ENCODE measurements around the gene BCL2.

BCL2 gene

DNA sequence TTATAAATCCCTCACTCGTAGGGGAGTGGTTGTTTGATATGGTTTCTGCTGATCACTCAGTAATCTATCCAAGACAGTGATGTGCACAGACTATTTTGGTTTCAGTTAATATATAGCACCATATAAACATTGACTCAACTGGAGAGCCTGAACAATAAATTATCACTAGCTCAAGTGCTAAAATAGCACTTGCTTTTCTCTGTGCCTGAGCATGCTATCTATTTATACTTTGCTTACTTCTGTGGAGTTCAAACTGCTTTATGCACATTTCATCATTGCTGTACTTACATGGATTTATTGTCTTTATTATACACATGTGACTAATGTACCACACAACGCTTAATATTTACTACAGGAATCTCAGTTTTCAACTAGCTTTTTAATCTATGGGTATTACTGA, 133.6 kb downstream of the BCL2 start:
- Histone ChIP-seq H3K36me3 (replicated peaks; ENCODE audit: low read depth, low read length) (peaks cover 33% of the 10 kb centered on the region), H3K4me3 (ENCODE audit: low read length) (no peak overlapping the region), H3K27me3 (ENCODE audit: low read depth, low read length) (no peaks in the 10 kb centered on the region), H3K4me2 (ENCODE audit: low read length) (no peak overlapping the region), H3K79me2 (ENCODE audit: low read length) (peaks cover 96% of the 10 kb centered on the region), H3K27ac (ENCODE audit: low read length) (no peak overlapping the region), H3K9me3 (ENCODE audit: insufficient read depth, low read length) (no peaks in the 10 kb centered on the region), H3K4me1 (ENCODE audit: low read length) (peaks cover 66% of the 10 kb centered on the region), H3K9ac (ENCODE audit: low read length) (no peak overlapping the region), H2AFZ (ENCODE audit: low read depth, low read length) (no peak overlapping the region), H4K20me1 (ENCODE audit: insufficient read depth, low read length) (peaks cover 92% of the 10 kb centered on the region)
- no peak for TF ChIP-seq EZH2phosphoT487 (IDR thresholded peaks at IDR 0.05; ENCODE audit: low read depth)
- no peak for TF ChIP-seq CTCF (IDR thresholded peaks at IDR 0.05; ENCODE audit: low read depth, low read length)

GRCh38 chr18:63183952-63184770, 135.4 kb downstream of the BCL2 start:
- Histone ChIP-seq H3K79me2 (ENCODE audit: low read length) (peaks cover 98% of the 10 kb centered on the region), H3K27ac (ENCODE audit: low read length) (no peak overlapping the region)

DNA sequence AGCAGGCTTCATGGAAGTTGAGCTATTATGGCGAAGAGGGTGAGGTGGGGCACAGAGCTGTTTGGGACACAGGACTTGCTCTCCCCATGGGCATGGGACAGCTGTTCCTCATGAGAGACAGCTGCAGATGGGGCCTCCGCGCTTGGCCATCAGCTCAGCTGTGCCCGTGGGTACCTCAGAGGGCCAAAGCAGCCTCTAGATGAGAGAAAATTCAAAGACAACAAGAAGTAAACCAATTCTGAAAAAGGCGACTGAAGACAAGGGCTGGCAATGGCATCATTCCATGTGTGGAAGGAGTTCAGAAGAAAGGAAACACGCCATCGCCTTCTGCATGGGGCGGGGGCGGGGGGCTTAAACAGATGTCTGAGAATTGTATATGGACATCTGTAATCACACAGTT, 136.2 kb downstream of the BCL2 start:
- H3K27me3 ChIP-seq (ENCODE audit: low read depth, low read length): no peaks in the 10 kb centered on the region
- H3K36me3 ChIP-seq (replicated peaks; ENCODE audit: low read depth, low read length): peaks cover 46% of the 10 kb centered on the region
- peaks cover 87% of the 10 kb centered on the region for H3K4me1 ChIP-seq (ENCODE audit: low read length)
- H3K4me3 ChIP-seq (ENCODE audit: low read length): peak overlapping the region; percentile 59
- H4K20me1 ChIP-seq (ENCODE audit: insufficient read depth, low read length): peaks cover 99% of the 10 kb centered on the region
- no peak overlapping the region for H3K9ac ChIP-seq (ENCODE audit: low read length)
- peaks cover 100% of the 10 kb centered on the region for H3K79me2 ChIP-seq (ENCODE audit: low read length)
- no peaks in the 10 kb centered on the region for H3K9me3 ChIP-seq (ENCODE audit: insufficient read depth, low read length)
- peak overlapping the region; percentile 79 for H3K4me2 ChIP-seq (ENCODE audit: low read length)
- H2AFZ ChIP-seq (ENCODE audit: low read depth, low read length): no peak overlapping the region
- TF ChIP-seq EZH2phosphoT487 (IDR thresholded peaks at IDR 0.05; ENCODE audit: low read depth) (no peak), CTCF (IDR thresholded peaks at IDR 0.05; ENCODE audit: low read depth, low read length) (no peak)
- no peak overlapping the region for H3K27ac ChIP-seq (ENCODE audit: low read length)

More at GRCh38 chr18:63183952-63184770, 135.4 kb downstream of the BCL2 start:
- peaks cover 96% of the 10 kb centered on the region for H4K20me1 ChIP-seq (ENCODE audit: insufficient read depth, low read length)
- H3K27me3 ChIP-seq (ENCODE audit: low read depth, low read length): no peaks in the 10 kb centered on the region
- TF ChIP-seq EZH2phosphoT487 (IDR thresholded peaks at IDR 0.05; ENCODE audit: low read depth) (no peak), CTCF (IDR thresholded peaks at IDR 0.05; ENCODE audit: low read depth, low read length) (no peak)
- H3K4me1 ChIP-seq (ENCODE audit: low read length): peaks cover 84% of the 10 kb centered on the region
- H3K9me3 ChIP-seq (ENCODE audit: insufficient read depth, low read length): no peaks in the 10 kb centered on the region
- H3K4me3 ChIP-seq (ENCODE audit: low read length): no peak overlapping the region
- peaks cover 43% of the 10 kb centered on the region for H3K36me3 ChIP-seq (replicated peaks; ENCODE audit: low read depth, low read length)
- no peak overlapping the region for H2AFZ ChIP-seq (ENCODE audit: low read depth, low read length)
- H3K4me2 ChIP-seq (ENCODE audit: low read length): no peak overlapping the region
- H3K9ac ChIP-seq (ENCODE audit: low read length): no peak overlapping the region

- peaks cover 48% of the 10 kb centered on the region for H3K36me3 ChIP-seq (replicated peaks; ENCODE audit: low read depth, low read length)
- H3K27ac ChIP-seq (ENCODE audit: low read length): no peak overlapping the region
- peak overlapping the region; percentile 59 for H3K4me3 ChIP-seq (ENCODE audit: low read length)
- no peaks in the 10 kb centered on the region for H3K27me3 ChIP-seq (ENCODE audit: low read depth, low read length)
- no peak overlapping the region for H2AFZ ChIP-seq (ENCODE audit: low read depth, low read length)
- peaks cover 100% of the 10 kb centered on the region for H3K79me2 ChIP-seq (ENCODE audit: low read length)
- H3K4me2 ChIP-seq (ENCODE audit: low read length): peak overlapping the region; percentile 79
- H3K9me3 ChIP-seq (ENCODE audit: insufficient read depth, low read length): no peaks in the 10 kb centered on the region
- TF ChIP-seq CTCF (IDR thresholded peaks at IDR 0.05; ENCODE audit: low read depth, low read length): no peak
- no peak for TF ChIP-seq EZH2phosphoT487 (IDR thresholded peaks at IDR 0.05; ENCODE audit: low read depth)
- H4K20me1 ChIP-seq (ENCODE audit: insufficient read depth, low read length): peaks cover 99% of the 10 kb centered on the region
- H3K9ac ChIP-seq (ENCODE audit: low read length): no peak overlapping the region; the same call in 1 of the 2 replicates
- H3K4me1 ChIP-seq (ENCODE audit: low read length): peaks cover 85% of the 10 kb centered on the region
These were observed 136.7 kb downstream of the BCL2 start for GRCh38 chr18:63182861-63183260.
